DND-41 (cell line): ENCODE results near the gene RNF144B.

ENCODE experiments used
- CTCF ChIP-seq: IDR thresholded peaks from 2 replicates; pipeline ENCODE4 v1.5.1; 2012; ENCODE audit warnings: borderline replicate concordance, low read length, moderate library complexity, mild to moderate bottlenecking; ENCODE audit not compliant: poor library complexity, severe bottlenecking; ENCODE audit errors: extremely low read depth
- EZH2 ChIP-seq: IDR thresholded peaks from 3 replicates; pipeline ENCODE4 v1.6.1; 2012; ENCODE audit warnings: borderline replicate concordance, low read depth, mild to moderate bottlenecking, moderate library complexity, low read length, inconsistent platforms; ENCODE audit not compliant: severe bottlenecking

- no peak for TF ChIP-seq CTCF
- TF ChIP-seq EZH2 = no peak
Measured at GRCh38 chr6:18415671-18416340, 28.7 kb downstream of the RNF144B start.
